Stomach (tissue), 9 donors: Measurements from ENCODE around the gene CNDP1. TPM values are rescaled to one million over a fixed set of nuclear protein-coding genes. Genes with fewer than 3 reads are reported as not detected.

Experiments
- DNase-seq, 2 donors: peaks; one replicate each; pipeline versions ENCODE4 v3.0.0 to v3.0.0-alpha.2; 2013 to 2019
- H3K27ac ChIP-seq, 5 donors: fragments of 200-600 bp in 4 of 5; sonication (generic) in 4 of 5; one replicate each; pipeline ENCODE4 v1.5.1; 2013 to 2019; ENCODE audit warnings: mild to moderate bottlenecking in 1 of 5, moderate library complexity in 1 of 5
- H3K27me3 ChIP-seq, 3 donors: fragments of 200-600 bp; sonication (generic); one replicate each; pipeline ENCODE4 v1.5.1; 2017 to 2019; ENCODE audit warnings: mixed run types in 1 of 3
- H3K36me3 ChIP-seq, 4 donors: fragments of 200-600 bp; sonication (generic); 1 replicate in 3 of 4; 2 replicates in 1 of 4; pipeline ENCODE4 v1.5.1; 2016 to 2019
- H3K4me1 ChIP-seq, 4 donors: fragments of 200-600 bp; sonication (generic); one replicate each; pipeline ENCODE4 v1.5.1; 2016 to 2019
- H3K4me3 ChIP-seq, 4 donors: fragments of 200-600 bp; sonication (generic) in 3 of 4; one replicate each; pipeline ENCODE4 v1.5.1; 2016 to 2019; ENCODE audit warnings: mild to moderate bottlenecking in 1 of 4
- H3K9me3 ChIP-seq, 4 donors: fragments of 200-600 bp; sonication (generic); one replicate each; pipeline ENCODE4 v1.5.1; 2016 to 2019
- EP300 ChIP-seq: sonication (generic); formaldehyde crosslinking; IDR thresholded peaks from one replicate; pipeline ENCODE4 v1.6.1; 2017; ENCODE audit warnings: antibody characterized with exemption
- POLR2A ChIP-seq, 4 donors: fragments of 450-650 bp; IDR thresholded peaks; one replicate each; pipeline ENCODE4 v1.6.1; 2016; ENCODE audit warnings: antibody characterized with exemption in 4 of 4, control low read depth in 2 of 4, mild to moderate bottlenecking in 1 of 4, moderate library complexity in 1 of 4
- POLR2AphosphoS5 ChIP-seq, 3 donors: sonication (generic); formaldehyde crosslinking; IDR thresholded peaks; one replicate each; pipeline ENCODE4 v1.6.1; 2016; ENCODE audit warnings: antibody characterized with exemption in 3 of 3
- WGBS, 5 donors: extraction: QIAGEN DNeasy Blood & Tissue Kit in 3 of 5; methylation state at CpG; one replicate each; pipeline versions ENCODE4 v1.1.5 to v1.1.7; 2013 to 2018; 5-methylcytosine and 5-hydroxymethylcytosine counted together
- intact Hi-C: fragments of 100-400 bp; cut with DNase I; formaldehyde crosslinking; loops from one replicate; pipeline ENCODE4 v1.15.1; 2023; ENCODE audit warnings: low total_unique reads
- polyA plus RNA-seq, 3 donors: library from polyadenylated mRNA; stranded (reverse); fragments of 200-250 nt; gene quantifications; one replicate each; pipeline ENCODE4 v1.2.3, GENCODE V29; 2013
- total RNA-seq, 5 donors: library from RNA; depleted of rRNA; stranded (reverse); fragments of >200 nt; gene quantifications; one replicate each; pipeline versions ENCODE4 v1.1.0 to v1.2.3, GENCODE V29; 2014 to 2016
- TF ChIP-seq, protein P1 (sequence below), 7 experiments: fragments of 450-650 bp in 4 of 7; fragments of 200-600 bp in 3 of 7; sonication (generic) in 3 of 7; IDR thresholded peaks; one replicate each; pipeline ENCODE4 v1.5.1; 2016 to 2019; ENCODE audit warnings: antibody characterized with exemption in 7 of 7, control low read depth in 2 of 7, mild to moderate bottlenecking in 1 of 7
- donor health status: healthy with polysubstance abuse.
- donor health status: Bipolar disorder and iron deficiency.
- donor health status: healthy.

The CNDP1 gene
- total and polyA plus RNA-seq, 8 donors = 0.13 to 0.72 (median 0.50) TPM; not detected in 5

DNA sequence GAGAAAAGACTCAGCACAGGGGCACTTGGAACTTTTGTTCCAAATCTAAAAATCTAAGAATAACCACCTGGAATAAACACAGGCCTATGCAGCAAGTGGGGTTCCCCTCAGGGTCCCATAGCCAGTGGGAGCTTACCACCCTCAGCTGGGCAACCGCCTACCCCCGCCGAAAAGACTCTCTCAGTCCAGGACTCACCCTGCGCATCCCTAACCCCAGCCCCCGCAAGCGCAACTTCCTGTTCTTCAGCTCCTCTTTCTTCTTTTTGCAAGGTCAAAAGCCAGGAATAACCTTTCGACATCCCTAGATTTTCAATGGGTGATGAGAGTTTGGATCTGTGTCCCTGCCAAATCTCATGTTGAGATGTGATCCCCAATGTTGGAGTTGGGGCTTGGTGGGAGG is 13.6 kb downstream of the CNDP1 start:
- TF ChIP-seq POLR2AphosphoS5 (IDR thresholded peaks at IDR 0.05) (no peak), POLR2A (IDR thresholded peaks at IDR 0.05) (no peak), EP300 (no peak)
- TF ChIP-seq, protein P1, sequence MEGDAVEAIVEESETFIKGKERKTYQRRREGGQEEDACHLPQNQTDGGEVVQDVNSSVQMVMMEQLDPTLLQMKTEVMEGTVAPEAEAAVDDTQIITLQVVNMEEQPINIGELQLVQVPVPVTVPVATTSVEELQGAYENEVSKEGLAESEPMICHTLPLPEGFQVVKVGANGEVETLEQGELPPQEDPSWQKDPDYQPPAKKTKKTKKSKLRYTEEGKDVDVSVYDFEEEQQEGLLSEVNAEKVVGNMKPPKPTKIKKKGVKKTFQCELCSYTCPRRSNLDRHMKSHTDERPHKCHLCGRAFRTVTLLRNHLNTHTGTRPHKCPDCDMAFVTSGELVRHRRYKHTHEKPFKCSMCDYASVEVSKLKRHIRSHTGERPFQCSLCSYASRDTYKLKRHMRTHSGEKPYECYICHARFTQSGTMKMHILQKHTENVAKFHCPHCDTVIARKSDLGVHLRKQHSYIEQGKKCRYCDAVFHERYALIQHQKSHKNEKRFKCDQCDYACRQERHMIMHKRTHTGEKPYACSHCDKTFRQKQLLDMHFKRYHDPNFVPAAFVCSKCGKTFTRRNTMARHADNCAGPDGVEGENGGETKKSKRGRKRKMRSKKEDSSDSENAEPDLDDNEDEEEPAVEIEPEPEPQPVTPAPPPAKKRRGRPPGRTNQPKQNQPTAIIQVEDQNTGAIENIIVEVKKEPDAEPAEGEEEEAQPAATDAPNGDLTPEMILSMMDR (IDR thresholded peaks at IDR 0.05) = no peak
- no peaks in the 10 kb centered on the region for H3K27me3 ChIP-seq
- no peak overlapping the region for H3K4me3 ChIP-seq
- 90 to 98% (median 96%) methylated on average over 7 of the region's 7 CpGs for WGBS, 5 donors
- peaks cover 9 to 16% (median 12%) of the 10 kb centered on the region in 4 donors for H3K4me1 ChIP-seq
- DNase-seq = no peak
- no peaks in the 10 kb centered on the region for H3K36me3 ChIP-seq
- H3K27ac ChIP-seq = peak overlapping the region in 2 of 5 donors; percentile 29 to 71
- intact Hi-C loops = no loop called here
- peaks cover 6 to 14% (median 10%) of the 10 kb centered on the region in 4 donors for H3K9me3 ChIP-seq

DNA sequence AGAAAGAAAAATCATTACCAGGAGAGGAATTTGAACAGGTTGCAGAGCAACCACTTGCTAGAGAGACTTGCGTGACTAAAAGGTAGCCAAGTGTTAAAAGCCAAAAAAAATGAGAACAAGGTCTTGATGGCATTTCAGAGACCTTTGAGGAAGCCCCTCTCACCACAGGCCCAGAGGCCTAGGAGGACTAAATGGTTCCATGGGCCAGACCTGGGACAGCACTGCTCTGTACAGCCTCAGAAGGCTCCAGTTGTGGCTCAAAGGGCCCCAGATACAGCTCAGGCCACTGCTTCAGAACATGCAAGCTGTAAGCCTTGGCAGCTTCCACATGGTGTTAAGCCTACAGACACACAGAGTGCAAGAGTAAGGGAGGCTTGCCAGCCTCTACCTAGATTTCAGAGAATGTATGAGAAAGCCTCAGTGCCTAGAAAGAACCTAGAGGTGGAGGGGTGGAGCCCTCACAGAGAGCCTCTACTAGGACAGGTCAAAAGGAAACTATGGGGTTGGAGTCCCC is 15.3 kb downstream of the CNDP1 start:
- TF ChIP-seq EP300 = no peak
- TF ChIP-seq, protein P1 (IDR thresholded peaks at IDR 0.05) = no peak
- no peak for TF ChIP-seq POLR2A (IDR thresholded peaks at IDR 0.05)
- no peak for TF ChIP-seq POLR2AphosphoS5 (IDR thresholded peaks at IDR 0.05)
- no peak overlapping the region for H3K4me3 ChIP-seq
- peaks cover 6 to 14% (median 10%) of the 10 kb centered on the region in 4 donors for H3K9me3 ChIP-seq
- no peak overlapping the region for H3K27ac ChIP-seq
- intact Hi-C loops = loop anchor here (5.0 to 10.0 kb wide), 2 partner anchors 192 to 355 kb away; no protein-coding TSS in a partner anchor
- H3K36me3 ChIP-seq = no peaks in the 10 kb centered on the region
- H3K27me3 ChIP-seq = no peaks in the 10 kb centered on the region
- peaks cover 9 to 16% (median 12%) of the 10 kb centered on the region in 4 donors for H3K4me1 ChIP-seq
- DNase-seq = no peak
- 88 to 100% (median 94%) methylated on average over 1 of the region's 1 CpG for WGBS, 5 donors

DNA sequence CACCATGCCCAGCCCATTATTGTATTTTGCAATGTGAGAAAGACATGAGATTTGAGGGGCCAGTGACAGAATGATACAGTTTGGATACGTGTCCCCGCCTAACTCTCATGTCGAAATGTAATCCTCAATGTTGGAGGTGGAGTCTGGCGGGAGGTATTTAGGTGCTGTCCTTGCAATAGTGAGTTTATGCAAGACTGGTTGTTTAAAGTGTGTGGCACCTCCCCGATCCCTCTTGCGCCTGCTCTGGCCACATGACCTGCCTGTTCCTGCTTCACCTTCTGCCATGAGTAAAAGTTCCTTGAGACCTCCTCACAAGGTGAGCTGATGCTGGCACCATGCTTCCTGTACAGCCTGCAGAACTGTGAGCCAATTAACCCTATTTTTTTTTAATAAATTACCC is 16.6 kb downstream of the CNDP1 start:
- 93 to 97% (median 94%) methylated on average over 6 of the region's 6 CpGs for WGBS, 5 donors
- no peak for DNase-seq
- intact Hi-C loops = loop anchor here (5.0 to 10.0 kb wide), 2 partner anchors 194 to 356 kb away; no protein-coding TSS in a partner anchor

DNA sequence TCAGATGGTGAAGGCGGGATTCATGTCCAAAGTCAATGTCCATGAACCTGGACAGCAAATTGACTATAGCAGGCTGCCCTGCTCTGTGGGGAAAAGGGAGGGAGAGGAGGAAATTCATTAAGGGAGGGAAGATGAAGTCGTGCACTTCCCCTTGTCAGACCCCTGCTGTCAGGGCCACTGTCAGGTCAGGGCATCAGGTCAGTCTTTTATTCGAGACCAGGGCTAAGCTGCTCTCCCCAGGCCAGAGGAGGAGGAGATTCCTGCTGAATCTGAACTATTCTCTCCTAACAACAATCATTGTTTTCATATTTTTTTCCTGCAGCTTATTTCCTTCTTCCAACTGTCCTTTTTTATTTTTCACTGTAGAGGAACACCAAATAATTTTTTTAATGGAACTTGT is 17.2 kb downstream of the CNDP1 start:
- Histone ChIP-seq H3K4me1 (peaks cover 6 to 12% (median 7%) of the 10 kb centered on the region in 4 donors), H3K27me3 (peaks cover 0 to 14% (median 0%) of the 10 kb centered on the region in 3 donors), H3K4me3 (no peak overlapping the region), H3K27ac (no peak overlapping the region), H3K9me3 (peaks cover 6 to 14% (median 10%) of the 10 kb centered on the region in 4 donors), H3K36me3 (no peaks in the 10 kb centered on the region)
- DNase-seq = no peak
- TF ChIP-seq POLR2A (IDR thresholded peaks at IDR 0.05) (no peak), EP300 (no peak), POLR2AphosphoS5 (IDR thresholded peaks at IDR 0.05) (no peak)
- TF ChIP-seq, protein P1 (IDR thresholded peaks at IDR 0.05) = no peak
- intact Hi-C loops = loop anchor here (5.0 to 10.0 kb wide), 2 partner anchors 194 to 357 kb away; no protein-coding TSS in a partner anchor
- WGBS, 5 donors = 32 to 56% (median 54%) methylated on average over 3 of the region's 3 CpGs

More for the DNA sequence above, 16.6 kb downstream of the CNDP1 start:
- H3K27ac ChIP-seq = no peak overlapping the region
- peaks cover 6 to 14% (median 10%) of the 10 kb centered on the region in 4 donors for H3K9me3 ChIP-seq
- TF ChIP-seq POLR2A (IDR thresholded peaks at IDR 0.05) (no peak), POLR2AphosphoS5 (IDR thresholded peaks at IDR 0.05) (no peak), EP300 (no peak)
- TF ChIP-seq, protein P1 (IDR thresholded peaks at IDR 0.05) = no peak
- no peaks in the 10 kb centered on the region for H3K36me3 ChIP-seq
- peaks cover 9 to 16% (median 12%) of the 10 kb centered on the region in 4 donors for H3K4me1 ChIP-seq
- no peak overlapping the region for H3K4me3 ChIP-seq
- H3K27me3 ChIP-seq = peaks cover 0 to 8% (median 0%) of the 10 kb centered on the region in 3 donors
